Brain microvascular endothelial cell (primary cell): ENCODE data around the gene TEX54.

Experiments
- DNase-seq: peaks from one replicate; pipeline ENCODE4 v3.0.0-alpha.2; 2020
- H3K27ac ChIP-seq: fragments of 250-450 bp; sonication (Bioruptor Pico); 2 replicates; pipeline ENCODE4 v1.5.1; 2020; ENCODE audit warnings: mild to moderate bottlenecking, moderate library complexity
- H3K27me3 ChIP-seq: fragments of 250-450 bp; sonication (Bioruptor Pico); replicated peaks from 2 replicates; pipeline ENCODE4 v1.5.1; 2020; ENCODE audit warnings: mild to moderate bottlenecking
- H3K36me3 ChIP-seq: fragments of 250-450 bp; sonication (Bioruptor Pico); replicated peaks from 2 replicates; pipeline ENCODE4 v1.5.1; 2020; ENCODE audit warnings: mild to moderate bottlenecking
- H3K4me3 ChIP-seq: 2 replicates; pipeline ENCODE4 v1.5.1; 2011; ENCODE audit warnings: low read depth, mild to moderate bottlenecking, control low read depth, low read length, moderate library complexity
- in situ Hi-C: cut with HindIII; loops from 2 replicates; pipeline ENCODE4 v1.10.0; 2017; ENCODE audit warnings: low sequenced_read_pairs, low pct_ligation_motif_present
- TF ChIP-seq, protein P1 (sequence below): IDR thresholded peaks from 2 replicates; pipeline ENCODE4 v1.5.1; 2011; ENCODE audit warnings: low read depth, mild to moderate bottlenecking, moderate library complexity, low read length, control low read depth, inconsistent platforms; ENCODE audit errors: missing control alignments

The TEX54 gene

GRCh38 chr11:62852523-62853188, 20.0 kb upstream of the TEX54 start:
- no peak overlapping the region for H3K27ac ChIP-seq
- in situ Hi-C loops = no loop called here
- TF ChIP-seq, protein P1, sequence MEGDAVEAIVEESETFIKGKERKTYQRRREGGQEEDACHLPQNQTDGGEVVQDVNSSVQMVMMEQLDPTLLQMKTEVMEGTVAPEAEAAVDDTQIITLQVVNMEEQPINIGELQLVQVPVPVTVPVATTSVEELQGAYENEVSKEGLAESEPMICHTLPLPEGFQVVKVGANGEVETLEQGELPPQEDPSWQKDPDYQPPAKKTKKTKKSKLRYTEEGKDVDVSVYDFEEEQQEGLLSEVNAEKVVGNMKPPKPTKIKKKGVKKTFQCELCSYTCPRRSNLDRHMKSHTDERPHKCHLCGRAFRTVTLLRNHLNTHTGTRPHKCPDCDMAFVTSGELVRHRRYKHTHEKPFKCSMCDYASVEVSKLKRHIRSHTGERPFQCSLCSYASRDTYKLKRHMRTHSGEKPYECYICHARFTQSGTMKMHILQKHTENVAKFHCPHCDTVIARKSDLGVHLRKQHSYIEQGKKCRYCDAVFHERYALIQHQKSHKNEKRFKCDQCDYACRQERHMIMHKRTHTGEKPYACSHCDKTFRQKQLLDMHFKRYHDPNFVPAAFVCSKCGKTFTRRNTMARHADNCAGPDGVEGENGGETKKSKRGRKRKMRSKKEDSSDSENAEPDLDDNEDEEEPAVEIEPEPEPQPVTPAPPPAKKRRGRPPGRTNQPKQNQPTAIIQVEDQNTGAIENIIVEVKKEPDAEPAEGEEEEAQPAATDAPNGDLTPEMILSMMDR = no peak
- no peak overlapping the region for H3K4me3 ChIP-seq
- H3K36me3 ChIP-seq = peaks cover 38% of the 10 kb centered on the region
- DNase-seq = no peak
- no peaks in the 10 kb centered on the region for H3K27me3 ChIP-seq

GRCh38 chr11:62851807-62852522, 19.3 kb upstream of the TEX54 start:
- no peak for DNase-seq
- Histone ChIP-seq H3K36me3 (peaks cover 38% of the 10 kb centered on the region), H3K4me3 (no peak overlapping the region), H3K27me3 (no peaks in the 10 kb centered on the region), H3K27ac (no peak overlapping the region)
- TF ChIP-seq, protein P1 = no peak
- in situ Hi-C loops = no loop called here

DNA sequence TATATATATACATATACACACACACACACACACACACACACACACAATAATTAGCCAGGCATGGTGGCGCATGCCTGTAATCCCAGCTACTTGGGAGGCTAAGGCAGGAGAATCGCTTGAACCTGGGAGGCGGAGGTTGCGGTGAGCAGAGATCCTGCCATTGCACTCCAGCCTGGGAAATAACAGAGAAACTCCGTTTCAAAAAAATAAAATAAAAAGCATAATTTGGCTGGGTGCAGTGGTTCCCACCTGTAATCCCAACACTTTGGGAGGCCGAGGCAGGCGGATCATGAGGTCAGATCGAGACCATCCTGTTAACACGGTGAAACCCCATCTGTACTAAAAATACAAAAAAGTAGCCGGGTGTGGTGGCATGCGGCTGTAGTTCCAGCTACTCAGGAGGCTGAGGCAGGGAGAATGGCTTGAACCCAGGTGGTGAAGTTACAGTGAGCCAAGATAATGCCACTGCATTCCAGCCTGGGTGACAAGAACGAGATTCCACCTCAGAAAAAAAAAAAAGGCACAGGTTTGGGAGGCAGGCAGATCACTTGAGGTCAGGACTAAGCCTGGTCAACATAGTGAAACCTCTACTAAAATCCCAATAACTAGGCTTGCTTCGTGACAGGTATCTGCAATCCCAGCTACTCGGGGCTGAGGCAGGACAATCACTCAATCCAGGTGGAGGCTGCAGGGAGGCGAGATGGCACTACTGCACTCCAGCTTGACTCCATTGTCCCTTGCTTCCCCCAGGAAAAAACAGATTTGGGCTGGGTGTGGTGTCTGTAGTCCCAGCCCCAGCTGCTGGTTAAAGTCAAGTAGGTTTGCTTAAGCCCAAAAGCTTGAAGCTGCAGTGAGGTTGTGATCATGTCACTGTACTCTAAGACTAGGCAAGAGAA, 18.5 kb upstream of the TEX54 start:
- TF ChIP-seq, protein P1 = no peak
- DNase-seq = no peak
- Histone ChIP-seq H3K27ac (no peak overlapping the region), H3K27me3 (no peaks in the 10 kb centered on the region), H3K36me3 (peaks cover 38% of the 10 kb centered on the region), H3K4me3 (no peak overlapping the region)
- in situ Hi-C loops = no loop called here

- TF ChIP-seq, protein P1 = no peak
- H3K27me3 ChIP-seq = no peaks in the 10 kb centered on the region
- peaks cover 14% of the 10 kb centered on the region for H3K36me3 ChIP-seq
- H3K27ac ChIP-seq = no peak overlapping the region
- no peak for DNase-seq
- no peak overlapping the region for H3K4me3 ChIP-seq
- in situ Hi-C loops = no loop called here
These were observed 15.2 kb upstream of the TEX54 start for GRCh38 chr11:62847767-62848314.

GRCh38 chr11:62846177-62846576, 13.5 kb upstream of the TEX54 start:
- in situ Hi-C loops = no loop called here
- Histone ChIP-seq H3K27ac (no peak overlapping the region), H3K36me3 (no peaks in the 10 kb centered on the region), H3K4me3 (no peak overlapping the region), H3K27me3 (no peaks in the 10 kb centered on the region)
- no peak for DNase-seq
- TF ChIP-seq, protein P1 = no peak
